ENCODE measurements around the gene PSMD8. TPM values are rescaled to one million over a fixed set of nuclear protein-coding genes. Genes with fewer than 3 reads are reported as not detected.

Gene PSMD8
- total RNA-seq, 1 experiment from 2014 or later = 195 TPM

Other genes starting within 250 kb of the PSMD8 start
- gene DPF1, start 150.3 kb upstream of the PSMD8 start, total RNA-seq (2021; ENCODE audit: unreplicated experiment) = 9.7 TPM
- gene PPP1R14A, start 118.2 kb upstream of the PSMD8 start, total RNA-seq (2021; ENCODE audit: unreplicated experiment) = 0.84 TPM
- gene SPINT2, start 110.0 kb upstream of the PSMD8 start, total RNA-seq (2021; ENCODE audit: unreplicated experiment) = 500 TPM
- 135 TPM for gene C19orf33, start 70.3 kb upstream of the PSMD8 start, total RNA-seq (2021; ENCODE audit: unreplicated experiment)
- 67.5 TPM for gene YIF1B, start 58.6 kb upstream of the PSMD8 start, total RNA-seq (2021; ENCODE audit: unreplicated experiment)
- gene KCNK6, start 54.7 kb upstream of the PSMD8 start, total RNA-seq (2021; ENCODE audit: unreplicated experiment) = 11.0 TPM
- 3.5 TPM for gene CATSPERG, start 38.7 kb upstream of the PSMD8 start, total RNA-seq (2021; ENCODE audit: unreplicated experiment)
- gene GGN, start 13.5 kb downstream of the PSMD8 start, total RNA-seq (2021; ENCODE audit: unreplicated experiment) = 0.47 TPM
- gene SPRED3, start 14.1 kb downstream of the PSMD8 start, total RNA-seq (2021; ENCODE audit: unreplicated experiment) = 3.4 TPM
- 33.8 TPM for gene FAM98C, start 28.5 kb downstream of the PSMD8 start, total RNA-seq (2021; ENCODE audit: unreplicated experiment)
- not detected for gene RASGRP4, start 51.6 kb downstream of the PSMD8 start, total RNA-seq (2021; ENCODE audit: unreplicated experiment)
- gene RYR1, start 59.1 kb downstream of the PSMD8 start, total RNA-seq (2021; ENCODE audit: unreplicated experiment) = 4.1 TPM
- gene MAP4K1, start 243.4 kb downstream of the PSMD8 start, total RNA-seq (2021; ENCODE audit: unreplicated experiment) = 9.1 TPM
- gene EIF3K, start 244.6 kb downstream of the PSMD8 start, total RNA-seq (2021; ENCODE audit: unreplicated experiment) = 313 TPM